Mucosa of descending colon (tissue), 3 donors: ENCODE data around the gene WDR90. TPM values are rescaled to one million over a fixed set of nuclear protein-coding genes. Genes with fewer than 3 reads are reported as not detected.

ENCODE experiments used
- ATAC-seq: fragments of 200-7000 bp; cut with Tn5 transposase; one replicate; pipeline ENCODE4 v1.9.1; 2020; ENCODE audit warnings: mild to moderate bottlenecking, moderate library complexity
- DNase-seq, 3 donors: peaks; one replicate each; pipeline ENCODE4 v3.0.0-alpha.2; 2020
- H3K36me3 ChIP-seq: fragments of 200-600 bp; one replicate; pipeline ENCODE4 v1.8.0; 2021; ENCODE audit warnings: low read depth, mild to moderate bottlenecking
- H3K4me1 ChIP-seq: fragments of 200-600 bp; one replicate; pipeline ENCODE4 v1.8.0; 2021; ENCODE audit warnings: low read depth, mild to moderate bottlenecking
- H3K4me3 ChIP-seq: fragments of 200-600 bp; one replicate; pipeline ENCODE4 v1.8.0; 2021; ENCODE audit warnings: mild to moderate bottlenecking
- H3K9me3 ChIP-seq: fragments of 200-600 bp; one replicate; pipeline ENCODE4 v1.8.0; 2021; ENCODE audit warnings: mild to moderate bottlenecking
- CTCF ChIP-seq: fragments of 200-600 bp; IDR thresholded peaks from one replicate; pipeline ENCODE4 v1.8.0; 2022; ENCODE audit warnings: antibody characterized with exemption, mild to moderate bottlenecking
- intact Hi-C, 2 donors: fragments of 100-400 bp; cut with DNase I in 1 of 2; cut with micrococcal nuclease in 1 of 2; formaldehyde crosslinking; loops; one replicate each; pipeline versions ENCODE4 v1.11.0 to v1.11.1; 2022; cut with DNase I, micrococcal nuclease
- total RNA-seq, 3 donors: library from RNA; stranded (reverse); fragmentation: NEBNext Ultra II Directional in 2 of 3; extraction: Animal tissue kit (Norgen Biotek cat#: 25700) in 2 of 3; gene quantifications; one replicate each; pipeline versions ENCODE4 v1.2.1 to v1.2.4, GENCODE V29; 2021 to 2023
- donor health status: DM: no; HTN: no; CAD: no; lungs with moderate emphysema.
- donor health status: DM: no; HTN: no; CAD: no.
- donor health status: DM: no; HTN: yes; CAD: no.

Gene WDR90
- total RNA-seq, 3 donors from 2014 or later = 35.0 to 54.9 (median 50.2) TPM

DNA sequence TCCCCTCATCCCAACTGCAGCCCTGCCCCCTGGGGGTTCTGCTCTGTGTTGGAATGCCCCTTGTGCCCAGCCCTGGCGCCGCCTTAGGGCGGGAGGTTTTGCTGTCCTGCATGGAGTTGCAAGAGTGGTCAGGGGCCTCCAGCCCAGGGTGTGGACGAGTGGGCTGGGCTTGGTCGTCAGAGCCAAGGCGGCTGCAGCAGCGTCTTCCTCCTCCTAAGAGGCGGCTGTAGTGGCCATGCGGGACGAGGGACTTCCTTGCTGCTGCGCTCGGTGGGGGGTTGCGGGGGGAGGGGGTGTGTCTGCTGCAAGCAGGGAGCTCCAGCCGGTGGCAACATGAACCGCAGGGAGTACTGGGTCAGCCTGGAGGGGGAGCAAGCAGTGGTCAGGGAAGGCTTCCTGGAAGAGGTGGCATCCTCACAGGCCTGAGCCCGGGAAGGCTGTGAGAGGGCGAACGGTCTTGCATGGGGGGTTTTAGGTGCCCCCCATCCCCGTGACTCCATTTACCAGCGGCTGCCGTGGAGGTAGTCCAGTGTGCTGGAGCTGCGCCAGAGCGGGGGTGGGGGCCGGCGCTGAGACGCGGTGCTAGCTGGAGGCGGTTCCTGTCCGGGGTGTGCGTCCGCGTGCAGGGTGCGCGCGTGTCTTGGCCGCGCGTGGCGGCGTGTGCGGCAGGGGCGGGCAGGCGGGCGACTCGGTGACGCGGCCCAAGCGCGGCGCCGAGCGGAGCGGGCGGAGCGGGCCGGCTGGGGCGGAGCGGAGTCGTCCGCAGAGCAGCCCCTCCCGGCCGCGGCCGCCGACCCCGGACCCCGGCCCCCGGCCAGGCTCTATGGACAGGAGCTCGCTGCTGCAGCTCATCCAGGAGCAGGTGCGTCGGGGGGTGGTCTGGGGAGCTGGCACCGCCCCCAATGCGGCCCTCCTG, 26.1 kb downstream of the WDR90 start, which contains the start of gene RHBDL1:
Gene RHBDL1 (plus strand): TSS at position 704 of the 916 bp plus-strand sequence. CDS start 120 bp downstream, at position 824.
- Histone ChIP-seq H3K9me3 (no peaks in the 10 kb centered on the region), H3K36me3 (peaks cover 13% of the 10 kb centered on the region), H3K4me1 (peaks cover 36% of the 10 kb centered on the region), H3K4me3 (no peak within 1 kb of the TSS)
- DNase-seq (peak in 2 of 3 donors; percentile 64 to 75), ATAC-seq (no peak)
- no peak for TF ChIP-seq CTCF
- intact Hi-C loops = no loop called here

DNA sequence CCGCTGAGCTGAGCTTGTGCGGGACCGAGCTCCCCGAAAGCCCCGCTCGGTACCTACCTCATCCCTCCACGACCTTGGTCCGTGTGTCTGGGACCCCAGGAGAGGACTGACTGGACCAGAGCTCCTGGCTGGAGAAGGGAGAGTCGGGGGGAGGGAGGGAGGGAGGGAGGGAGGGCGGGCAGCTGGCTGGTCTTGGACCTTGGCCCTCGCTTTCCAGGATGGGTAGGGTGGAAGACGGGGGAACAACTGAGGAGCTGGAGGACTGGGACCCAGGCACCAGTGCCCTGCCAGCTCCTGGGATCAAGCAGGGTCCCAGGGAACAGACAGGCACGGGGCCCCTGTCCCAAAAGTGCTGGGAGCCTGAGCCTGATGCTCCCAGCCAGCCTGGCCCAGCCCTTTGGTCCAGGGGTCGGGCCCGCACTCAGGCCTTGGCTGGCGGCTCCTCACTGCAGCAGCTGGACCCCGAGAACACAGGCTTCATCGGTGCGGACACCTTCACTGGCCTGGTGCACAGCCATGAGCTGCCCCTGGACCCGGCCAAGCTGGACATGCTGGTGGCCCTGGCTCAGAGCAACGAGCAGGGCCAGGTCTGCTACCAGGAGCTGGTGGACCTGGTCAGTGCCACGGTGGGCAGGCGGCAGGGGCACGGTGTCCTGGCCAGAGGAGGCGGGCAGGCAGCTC, 26.9 kb downstream of the WDR90 start:
- ATAC-seq (no peak), DNase-seq (peak in 2 of 3 donors; percentile 48 to 61)
- no peak for TF ChIP-seq CTCF
- intact Hi-C loops = no loop called here
- no peak overlapping the region for H3K4me3 ChIP-seq
- H3K36me3 ChIP-seq = peaks cover 11% of the 10 kb centered on the region
- no peaks in the 10 kb centered on the region for H3K9me3 ChIP-seq
- H3K4me1 ChIP-seq = peaks cover 39% of the 10 kb centered on the region

DNA sequence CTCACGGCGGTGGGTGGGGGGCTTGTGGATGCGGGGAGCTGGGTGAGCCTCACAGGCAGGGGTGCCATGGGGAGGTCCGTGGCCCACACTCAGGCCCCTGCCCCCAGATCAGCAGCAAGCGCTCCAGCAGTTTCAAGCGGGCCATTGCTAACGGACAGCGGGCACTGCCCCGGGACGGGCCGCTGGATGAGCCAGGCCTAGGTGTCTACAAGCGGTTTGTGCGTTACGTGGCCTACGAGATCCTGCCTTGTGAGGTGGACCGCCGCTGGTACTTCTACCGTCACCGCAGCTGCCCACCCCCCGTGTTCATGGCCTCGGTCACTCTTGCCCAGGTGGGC, 27.4 kb downstream of the WDR90 start:
- DNase-seq (no peak), ATAC-seq (no peak)
- H3K36me3 ChIP-seq = peaks cover 6% of the 10 kb centered on the region
- H3K9me3 ChIP-seq = no peaks in the 10 kb centered on the region
- intact Hi-C loops = no loop called here
- H3K4me1 ChIP-seq = peaks cover 44% of the 10 kb centered on the region
- no peak for TF ChIP-seq CTCF
- no peak overlapping the region for H3K4me3 ChIP-seq

DNA sequence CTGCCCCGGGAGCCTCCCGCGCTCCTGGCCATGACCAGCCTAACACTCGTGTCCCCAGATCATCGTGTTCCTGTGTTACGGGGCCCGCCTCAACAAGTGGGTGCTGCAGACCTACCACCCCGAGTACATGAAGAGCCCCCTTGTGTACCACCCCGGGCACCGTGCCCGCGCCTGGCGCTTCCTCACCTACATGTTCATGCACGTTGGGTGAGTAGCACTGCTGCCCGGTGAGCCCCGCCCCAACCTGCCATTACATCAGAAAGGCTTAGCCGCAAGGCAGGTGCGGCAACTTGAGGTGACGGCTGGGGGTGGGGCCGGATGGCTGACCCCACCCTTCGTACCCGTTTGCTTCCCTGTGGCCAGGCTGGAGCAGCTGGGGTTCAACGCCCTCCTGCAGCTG, 27.7 kb downstream of the WDR90 start:
- Histone ChIP-seq H3K4me3 (no peak overlapping the region), H3K9me3 (no peaks in the 10 kb centered on the region), H3K36me3 (peaks cover 4% of the 10 kb centered on the region), H3K4me1 (peaks cover 47% of the 10 kb centered on the region)
- ATAC-seq (peak; percentile 68), DNase-seq (peak; percentile 92 to 95 (median 94))
- TF ChIP-seq CTCF = no peak
- intact Hi-C loops = no loop called here

DNA sequence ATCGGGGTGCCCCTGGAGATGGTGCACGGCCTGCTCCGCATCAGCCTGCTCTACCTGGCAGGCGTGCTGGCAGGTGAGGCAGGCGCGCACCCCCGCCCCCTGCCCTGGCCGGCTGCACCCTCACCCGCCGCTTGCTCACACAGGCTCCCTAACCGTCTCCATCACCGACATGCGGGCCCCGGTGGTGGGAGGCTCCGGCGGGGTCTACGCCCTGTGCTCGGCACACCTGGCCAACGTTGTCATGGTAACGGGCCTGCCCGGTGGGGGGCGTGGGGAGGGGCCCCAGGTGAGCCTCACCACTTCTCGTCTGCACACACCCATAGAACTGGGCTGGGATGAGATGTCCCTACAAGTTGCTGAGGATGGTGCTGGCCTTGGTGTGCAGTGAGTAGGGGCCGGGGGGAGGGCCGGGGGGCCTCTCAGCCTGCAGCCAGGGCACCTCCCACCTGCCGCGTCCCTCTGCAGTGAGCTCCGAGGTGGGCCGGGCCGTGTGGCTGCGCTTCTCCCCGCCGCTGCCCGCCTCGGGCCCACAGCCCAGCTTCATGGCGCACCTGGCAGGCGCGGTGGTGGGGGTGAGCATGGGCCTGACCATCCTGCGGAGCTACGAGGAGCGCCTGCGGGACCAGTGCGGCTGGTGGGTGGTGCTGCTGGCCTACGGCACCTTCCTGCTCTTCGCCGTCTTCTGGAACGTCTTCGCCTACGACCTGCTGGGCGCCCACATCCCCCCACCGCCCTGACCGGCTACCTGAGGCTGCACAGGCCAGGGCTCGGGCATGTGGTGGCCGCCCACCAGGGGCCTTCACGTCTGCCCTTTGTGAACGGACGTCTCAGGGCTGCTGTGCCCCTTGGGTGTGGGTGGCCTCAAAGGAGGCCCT, 28.4 kb downstream of the WDR90 start:
- Histone ChIP-seq H3K9me3 (no peaks in the 10 kb centered on the region), H3K36me3 (peaks cover 9% of the 10 kb centered on the region), H3K4me3 (no peak overlapping the region), H3K4me1 (peaks cover 54% of the 10 kb centered on the region)
- intact Hi-C loops = no loop called here
- no peak for ATAC-seq
- no peak for TF ChIP-seq CTCF
- DNase-seq = peak in 1 of 3 donors; percentile 33
